Activated naive CD4-positive, alpha-beta T cell treated with anti-CD3 and anti-CD28 coated beads, Interleukin-2, amount 50 U/mL, for 24 hours (primary cell): ENCODE results near the gene SLC14A1.
"Not testable (repeated sequence)": the region's sequence is repeated elsewhere in the genome, so short reads cannot be mapped to it uniquely, and the experiment has no call there.

Experiments
- H3K27ac Mint-ChIP-seq: one replicate; pipeline ENCODE4 v1.8.0; 2021; ENCODE audit warnings: mild to moderate bottlenecking, mixed read lengths
- H3K27me3 Mint-ChIP-seq: one replicate; pipeline ENCODE4 v1.8.0; 2021; ENCODE audit warnings: mixed read lengths
- H3K36me3 Mint-ChIP-seq: one replicate; pipeline ENCODE4 v1.8.0; 2021; ENCODE audit warnings: mixed read lengths
- H3K4me1 Mint-ChIP-seq: one replicate; pipeline ENCODE4 v1.8.0; 2021; ENCODE audit warnings: mixed read lengths
- H3K4me3 Mint-ChIP-seq: one replicate; pipeline ENCODE4 v1.8.0; 2021; ENCODE audit warnings: mild to moderate bottlenecking, mixed read lengths
- H3K9me3 Mint-ChIP-seq: one replicate; pipeline ENCODE4 v1.8.0; 2021; ENCODE audit warnings: mixed read lengths

Gene SLC14A1

DNA sequence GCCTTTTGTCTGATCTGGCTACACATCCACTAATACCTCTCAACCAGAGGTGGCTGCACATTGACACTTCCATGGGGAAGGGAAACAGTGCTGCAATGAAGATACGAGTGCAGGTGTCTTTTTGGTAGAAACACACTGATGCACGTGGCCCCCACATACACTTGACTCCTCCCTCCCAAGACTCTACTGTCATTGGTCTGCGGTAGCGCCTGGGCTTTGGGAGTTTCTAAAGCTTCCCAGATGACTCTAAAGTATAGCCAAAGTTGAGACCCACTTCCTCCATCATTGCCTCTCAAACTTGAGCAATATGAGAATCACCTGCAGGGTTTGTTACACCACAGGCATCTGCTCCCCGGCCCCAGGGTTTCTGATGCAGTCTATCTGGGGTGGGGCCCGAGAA, 11.0 kb downstream of the SLC14A1 start:
- Mint-ChIP-seq H3K4me3 (no peak overlapping the region), H3K27me3 (no peaks in the 10 kb centered on the region), H3K4me1 (no peaks in the 10 kb centered on the region), H3K27ac (no peak overlapping the region), H3K36me3 (peaks cover 5% of the 10 kb centered on the region), H3K9me3 (no peaks in the 10 kb centered on the region)

DNA sequence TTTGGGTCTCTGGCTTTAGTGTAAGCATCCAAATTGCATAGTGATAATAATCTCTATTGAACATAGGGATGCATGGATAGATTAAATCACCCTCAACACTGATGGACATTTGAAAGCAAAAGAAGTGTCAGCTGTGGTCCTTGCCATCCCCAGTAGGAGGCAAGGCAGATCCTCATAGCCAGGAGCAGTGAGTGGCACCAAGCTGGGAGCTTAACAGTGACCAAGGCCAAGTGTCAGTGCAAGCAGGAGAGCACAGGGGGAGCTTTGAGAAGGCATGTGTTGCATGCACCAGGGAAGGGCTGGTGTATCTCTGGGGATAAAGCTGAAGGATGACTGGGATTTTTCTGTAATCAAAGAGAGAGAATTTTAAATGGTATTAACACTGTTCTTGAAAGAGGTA, 14.7 kb downstream of the SLC14A1 start:
- no peaks in the 10 kb centered on the region for H3K4me1 Mint-ChIP-seq
- H3K4me3 Mint-ChIP-seq, result no peak overlapping the region
- H3K9me3 Mint-ChIP-seq, result no peaks in the 10 kb centered on the region
- H3K27me3 Mint-ChIP-seq, result no peaks in the 10 kb centered on the region
- peaks cover 8% of the 10 kb centered on the region for H3K36me3 Mint-ChIP-seq
- no peak overlapping the region for H3K27ac Mint-ChIP-seq

DNA sequence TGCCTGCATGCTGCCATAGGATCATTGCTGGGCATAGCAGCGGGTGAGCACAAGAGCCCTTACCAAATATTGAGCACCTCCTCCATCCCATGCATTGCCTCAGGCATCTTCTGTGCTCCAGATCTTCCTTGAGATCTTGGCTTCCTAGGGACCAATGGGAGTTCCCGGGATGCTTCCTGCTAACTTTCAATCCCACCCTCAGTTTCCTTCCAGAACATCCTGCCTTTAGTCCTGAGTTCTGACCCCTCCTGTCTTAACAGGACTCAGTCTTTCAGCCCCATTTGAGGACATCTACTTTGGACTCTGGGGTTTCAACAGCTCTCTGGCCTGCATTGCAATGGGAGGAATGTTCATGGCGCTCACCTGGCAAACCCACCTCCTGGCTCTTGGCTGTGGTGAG, 15.3 kb downstream of the SLC14A1 start:
- Mint-ChIP-seq H3K4me3 (no peak overlapping the region), H3K36me3 (peaks cover 8% of the 10 kb centered on the region), H3K27me3 (no peaks in the 10 kb centered on the region), H3K9me3 (no peaks in the 10 kb centered on the region), H3K27ac (no peak overlapping the region), H3K4me1 (no peaks in the 10 kb centered on the region)

DNA sequence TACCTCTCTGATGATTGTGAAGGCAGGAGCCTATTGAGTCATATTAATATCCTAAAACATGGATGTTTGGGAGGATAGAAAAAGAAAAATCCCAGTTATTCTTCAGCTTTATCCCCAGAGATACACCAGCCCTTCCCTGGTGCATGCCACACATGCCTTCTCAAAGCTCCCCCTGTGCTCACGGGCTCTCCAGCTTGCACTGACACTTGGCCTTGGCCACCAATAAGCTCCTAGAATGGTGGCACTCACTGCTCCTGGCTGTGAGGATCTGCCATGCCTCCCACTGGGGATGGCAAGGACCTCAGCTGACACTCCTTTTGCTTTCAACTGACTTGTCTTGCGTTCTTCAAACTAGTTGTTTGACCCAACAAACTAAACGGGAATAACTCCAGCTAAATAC, 15.9 kb downstream of the SLC14A1 start:
- Mint-ChIP-seq H3K27ac (no peak overlapping the region), H3K9me3 (no peaks in the 10 kb centered on the region), H3K36me3 (peaks cover 11% of the 10 kb centered on the region), H3K4me3 (no peak overlapping the region), H3K27me3 (no peaks in the 10 kb centered on the region), H3K4me1 (no peaks in the 10 kb centered on the region)

DNA sequence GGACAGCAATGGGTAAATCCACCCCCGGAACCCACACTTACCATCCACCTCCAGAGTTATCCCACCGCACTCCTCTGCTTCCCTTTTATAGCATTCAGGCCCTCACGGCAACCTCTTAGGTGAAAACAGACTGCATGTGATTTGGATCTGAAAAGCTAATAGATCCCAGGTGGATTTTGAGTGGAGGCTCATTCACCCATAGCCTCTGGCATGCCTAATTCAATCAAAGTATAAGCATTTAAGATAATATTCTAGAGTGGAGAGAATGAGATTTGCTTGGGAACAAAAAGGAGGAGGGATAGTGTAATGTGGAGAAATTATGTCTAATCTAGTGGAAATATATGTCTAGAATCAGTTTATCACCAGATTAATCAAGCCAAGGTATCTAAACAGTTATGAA, 17.1 kb downstream of the SLC14A1 start:
- Mint-ChIP-seq H3K36me3 (peaks cover 11% of the 10 kb centered on the region), H3K27ac (no peak overlapping the region), H3K27me3 (no peaks in the 10 kb centered on the region), H3K4me3 (no peak overlapping the region), H3K4me1 (no peaks in the 10 kb centered on the region), H3K9me3 (no peaks in the 10 kb centered on the region)

DNA sequence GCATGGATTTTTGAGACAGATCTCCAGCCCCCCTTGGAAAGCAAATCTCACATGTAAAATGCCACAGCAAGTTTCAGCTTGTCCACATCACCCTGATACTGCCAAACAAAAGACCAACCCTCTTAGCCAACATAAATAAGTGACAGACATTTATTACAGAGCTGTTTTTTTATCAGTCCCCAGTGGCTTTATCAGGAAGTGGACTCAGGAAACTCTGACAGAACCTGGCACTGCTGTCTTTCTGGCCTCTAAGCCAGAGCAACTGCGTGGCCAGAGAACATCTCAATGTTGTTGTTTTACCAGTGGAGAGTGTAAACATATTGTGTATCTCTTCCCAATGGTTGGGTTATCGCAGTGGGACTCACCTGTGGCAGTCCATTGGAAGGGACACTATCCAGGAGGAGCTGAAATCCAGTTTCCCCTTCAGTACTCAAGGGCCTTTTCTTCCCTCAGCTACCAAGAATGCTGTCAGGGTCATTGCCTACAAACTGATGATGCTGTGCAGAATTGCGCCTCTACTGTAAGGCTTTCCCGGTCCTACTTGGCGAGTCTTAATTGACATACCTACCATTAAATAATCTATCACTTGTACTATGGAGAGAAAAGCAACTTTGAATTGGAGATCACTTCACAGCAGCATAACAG, 22.0 kb downstream of the SLC14A1 start:
- Mint-ChIP-seq H3K27me3 (no peaks in the 10 kb centered on the region), H3K4me1 (no peaks in the 10 kb centered on the region), H3K27ac (no peak overlapping the region), H3K9me3 (no peaks in the 10 kb centered on the region), H3K4me3 (no peak overlapping the region), H3K36me3 (peaks cover 6% of the 10 kb centered on the region)

DNA sequence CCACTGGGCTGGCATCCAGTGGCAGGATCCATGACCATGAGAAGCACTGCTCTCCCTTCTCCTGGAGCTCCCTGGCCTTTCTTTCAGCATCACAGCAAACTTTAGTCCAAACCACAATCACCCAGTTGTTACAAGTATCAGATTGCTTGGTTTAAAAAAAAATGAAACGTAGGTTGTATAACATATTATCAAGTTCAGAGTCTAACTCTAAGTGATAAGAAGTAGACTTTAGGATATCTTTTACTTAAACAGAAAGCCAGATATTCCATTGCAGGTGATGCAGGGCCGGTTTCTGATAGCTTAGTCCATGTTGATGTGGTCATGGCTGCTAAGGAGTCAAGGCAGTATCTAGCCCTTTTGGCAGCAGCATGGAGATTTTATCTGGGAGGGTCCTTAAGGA, 24.5 kb downstream of the SLC14A1 start:
- no peak overlapping the region for H3K27ac Mint-ChIP-seq
- no peaks in the 10 kb centered on the region for H3K9me3 Mint-ChIP-seq
- H3K36me3 Mint-ChIP-seq, result peaks cover 3% of the 10 kb centered on the region
- H3K27me3 Mint-ChIP-seq, result no peaks in the 10 kb centered on the region
- H3K4me3 Mint-ChIP-seq, result no peak overlapping the region
- H3K4me1 Mint-ChIP-seq, result no peaks in the 10 kb centered on the region

DNA sequence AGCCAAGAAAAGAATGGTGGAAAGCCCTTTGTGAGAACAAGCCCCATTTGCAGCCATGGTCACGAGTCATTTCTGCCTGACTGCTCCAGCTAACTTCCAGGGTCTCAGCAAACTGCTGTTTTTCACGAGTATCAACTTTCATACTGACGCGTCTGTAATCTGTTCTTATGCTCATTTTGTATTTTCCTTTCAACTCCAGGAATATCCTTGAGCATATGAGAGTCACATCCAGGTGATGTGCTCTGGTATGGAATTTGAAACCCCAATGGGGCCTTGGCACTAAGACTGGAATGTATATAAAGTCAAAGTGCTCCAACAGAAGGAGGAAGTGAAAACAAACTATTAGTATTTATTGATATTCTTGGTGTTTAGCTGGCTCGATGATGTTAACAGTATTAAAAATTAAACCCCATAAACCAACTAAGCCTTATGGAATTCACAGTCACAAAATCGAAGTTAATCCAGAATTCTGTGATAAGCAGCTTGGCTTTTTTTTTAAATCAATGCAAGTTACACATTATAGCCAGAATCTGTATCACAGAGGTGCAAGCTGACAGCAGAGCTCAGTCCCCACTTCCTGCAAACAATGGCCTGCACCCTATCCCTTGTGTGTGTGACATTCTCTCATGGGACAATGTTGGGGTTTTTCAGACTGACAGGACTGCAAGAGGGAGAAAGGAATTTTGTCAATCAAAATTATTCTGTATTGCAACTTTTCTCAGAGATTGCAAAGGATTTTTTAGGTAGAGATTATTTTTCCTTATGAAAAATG, 26.1 kb downstream of the SLC14A1 start:
- Mint-ChIP-seq H3K27ac (no peak overlapping the region), H3K9me3 (no peaks in the 10 kb centered on the region), H3K27me3 (no peaks in the 10 kb centered on the region), H3K4me1 (no peaks in the 10 kb centered on the region), H3K36me3 (no peaks in the 10 kb centered on the region), H3K4me3 (no peak overlapping the region)

DNA sequence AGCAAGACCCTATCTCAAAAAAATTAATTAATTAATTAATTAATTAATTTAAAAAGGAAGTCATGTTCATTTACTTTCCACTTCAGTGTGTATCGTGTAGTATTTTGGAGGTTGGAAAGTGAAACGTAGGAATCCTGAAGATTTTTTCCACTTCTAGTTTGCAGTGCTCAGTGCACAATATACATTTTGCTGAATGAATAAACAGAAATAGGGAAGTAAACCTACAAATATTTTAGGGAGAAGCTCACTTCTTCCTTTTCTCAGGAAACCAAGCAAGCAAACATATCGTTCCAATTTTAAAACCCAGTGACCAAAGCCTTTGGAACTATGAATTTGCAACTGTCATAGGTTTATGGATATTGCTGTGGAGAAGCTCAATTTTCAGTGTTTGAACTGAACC, 27.8 kb downstream of the SLC14A1 start:
- Mint-ChIP-seq H3K27ac (no peak overlapping the region), H3K4me3 (no peak overlapping the region), H3K27me3 (peaks cover 2% of the 10 kb centered on the region), H3K9me3 (peaks cover 3% of the 10 kb centered on the region), H3K36me3 (no peaks in the 10 kb centered on the region), H3K4me1 (no peaks in the 10 kb centered on the region)

DNA sequence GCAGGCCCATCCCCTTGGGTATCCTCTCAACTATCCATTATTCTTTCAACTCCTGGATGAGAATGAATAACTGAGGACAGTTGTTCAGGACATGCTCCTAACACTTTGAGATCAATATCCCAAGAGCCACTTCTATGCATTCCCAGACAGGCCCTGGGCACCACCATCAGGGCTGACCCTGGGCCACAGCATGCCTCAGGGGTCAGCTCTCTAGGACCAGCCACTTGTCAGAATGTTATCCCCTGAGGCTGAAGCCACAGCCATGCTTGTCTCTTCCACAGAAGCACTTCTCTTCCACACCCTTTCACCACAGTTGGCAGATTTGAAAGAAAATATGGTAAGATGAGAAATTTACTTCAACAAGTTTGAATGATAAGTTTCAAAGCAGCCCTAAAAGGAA, 28.7 kb downstream of the SLC14A1 start:
- Mint-ChIP-seq H3K27me3 (peaks cover 2% of the 10 kb centered on the region), H3K27ac (no peak overlapping the region), H3K36me3 (no peaks in the 10 kb centered on the region), H3K4me3 (no peak overlapping the region), H3K4me1 (no peaks in the 10 kb centered on the region), H3K9me3 (peaks cover 3% of the 10 kb centered on the region)

DNA sequence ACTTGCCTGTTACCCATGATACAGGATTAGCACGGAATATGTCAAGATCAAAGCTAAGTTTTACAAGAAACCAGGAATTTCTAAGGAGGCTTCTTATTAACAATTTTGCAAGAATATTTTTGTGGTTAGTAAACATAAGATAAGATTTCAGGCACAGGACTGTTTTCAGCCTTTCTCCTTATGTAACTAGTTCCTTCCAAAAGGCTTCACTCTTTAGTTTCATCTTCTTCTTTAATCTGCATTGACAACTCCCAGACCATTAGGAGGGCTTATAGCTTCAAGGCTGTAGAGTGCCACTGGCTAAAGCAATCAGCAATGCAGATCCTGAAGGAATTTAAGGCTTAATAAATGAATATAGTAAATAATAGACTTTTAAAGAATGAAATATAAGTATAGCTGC, 29.3 kb downstream of the SLC14A1 start:
- Mint-ChIP-seq H3K4me3 (no peak overlapping the region), H3K27me3 (peaks cover 2% of the 10 kb centered on the region), H3K9me3 (peaks cover 3% of the 10 kb centered on the region), H3K36me3 (no peaks in the 10 kb centered on the region), H3K4me1 (no peaks in the 10 kb centered on the region), H3K27ac (no peak overlapping the region)

DNA sequence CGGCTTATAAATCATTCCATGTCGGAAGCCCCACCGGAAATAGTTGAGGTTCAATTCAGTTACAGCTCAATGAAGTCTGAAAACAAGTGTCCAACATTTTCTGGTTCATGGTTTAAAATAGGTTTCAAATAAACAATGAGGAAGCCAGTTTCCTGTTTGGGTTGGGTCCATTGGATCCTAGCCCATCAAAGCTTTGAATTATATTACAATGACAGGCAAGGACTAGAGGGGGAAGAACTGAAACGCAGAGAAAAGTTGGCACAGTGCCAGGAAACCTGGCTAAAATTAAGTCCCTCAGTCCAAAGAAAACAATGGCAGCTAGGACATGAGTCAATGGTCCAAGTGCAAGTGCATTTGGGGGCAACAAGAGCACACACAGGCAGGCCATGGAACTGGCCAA, 32.0 kb downstream of the SLC14A1 start:
- H3K4me1 Mint-ChIP-seq, result peaks cover 3% of the 10 kb centered on the region
- peaks cover 7% of the 10 kb centered on the region for H3K27me3 Mint-ChIP-seq
- no peak overlapping the region for H3K4me3 Mint-ChIP-seq
- no peak overlapping the region for H3K27ac Mint-ChIP-seq
- H3K36me3 Mint-ChIP-seq, result peaks cover 3% of the 10 kb centered on the region
- H3K9me3 Mint-ChIP-seq, result peaks cover 3% of the 10 kb centered on the region

DNA sequence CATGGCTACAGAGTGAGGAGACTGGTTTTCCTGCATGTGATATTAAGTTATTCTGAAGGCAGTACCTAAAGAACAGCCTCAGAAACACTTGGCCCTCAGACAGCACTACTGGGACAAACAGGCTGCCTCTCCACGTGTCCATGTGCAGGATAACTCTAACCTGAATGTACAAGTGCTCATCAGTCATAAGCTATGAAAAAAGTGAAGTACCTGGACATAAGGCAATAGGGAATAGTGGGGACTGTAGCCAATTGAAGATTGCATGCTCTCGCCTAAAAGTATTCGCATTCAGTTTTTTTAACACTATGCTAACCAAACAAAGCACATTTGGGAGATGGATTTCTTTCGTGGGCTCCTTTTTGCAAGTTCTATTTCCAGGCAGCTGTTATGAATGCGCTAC, 33.0 kb downstream of the SLC14A1 start:
- H3K27me3 Mint-ChIP-seq, result peaks cover 7% of the 10 kb centered on the region
- H3K27ac Mint-ChIP-seq, result no peak overlapping the region
- no peak overlapping the region for H3K4me3 Mint-ChIP-seq
- peaks cover 3% of the 10 kb centered on the region for H3K36me3 Mint-ChIP-seq
- H3K9me3 Mint-ChIP-seq, result peaks cover 3% of the 10 kb centered on the region
- H3K4me1 Mint-ChIP-seq, result peaks cover 3% of the 10 kb centered on the region

DNA sequence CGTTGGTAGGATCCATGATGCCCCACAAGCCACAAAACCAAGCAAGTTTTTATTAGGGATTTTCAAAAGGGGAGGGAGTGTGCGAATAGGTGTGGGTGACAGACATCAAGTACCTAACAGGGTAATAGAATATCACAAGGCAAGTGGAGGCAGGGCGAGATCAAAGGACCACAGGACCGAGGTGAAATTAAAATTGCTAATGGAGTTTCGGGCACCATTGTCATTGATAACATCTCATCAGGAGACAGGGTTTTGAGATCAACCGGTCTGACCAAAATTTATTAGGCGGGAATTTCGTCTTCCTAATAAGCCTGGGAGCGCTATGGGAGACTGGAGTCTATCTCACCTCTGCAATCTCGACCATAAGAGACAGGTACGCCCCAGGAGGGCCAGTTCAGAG, 33.7 kb downstream of the SLC14A1 start:
- H3K36me3 Mint-ChIP-seq, result not testable (repeated sequence)

DNA sequence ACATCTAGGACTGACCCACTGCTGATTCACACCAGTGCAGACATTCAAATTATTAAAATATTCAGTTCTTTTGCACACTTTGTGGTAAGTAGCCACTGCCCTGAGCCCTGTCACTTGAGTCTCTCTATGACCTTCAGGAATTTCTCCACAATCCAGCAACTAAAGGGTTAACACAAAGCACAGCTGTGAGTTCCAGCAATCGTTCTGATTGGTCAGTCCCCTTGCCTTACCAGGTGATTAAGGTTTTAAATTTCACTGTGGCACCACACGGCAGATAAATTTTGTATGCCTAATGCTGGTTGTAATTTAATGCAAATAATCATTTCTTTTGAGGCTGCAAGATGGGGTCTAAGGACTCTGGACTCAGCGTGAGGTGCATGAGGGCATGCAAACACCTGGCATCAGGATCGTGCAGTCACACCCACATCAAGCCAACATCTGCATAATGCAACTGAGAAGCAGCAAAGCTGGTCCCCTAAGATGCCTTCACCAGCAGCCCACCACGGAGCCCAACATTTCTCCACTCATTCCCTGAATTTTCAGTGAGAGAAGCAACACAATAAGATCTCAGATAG, 36.6 kb downstream of the SLC14A1 start:
- Mint-ChIP-seq H3K4me1 (peaks cover 3% of the 10 kb centered on the region), H3K36me3 (peaks cover 3% of the 10 kb centered on the region), H3K27me3 (peaks cover 7% of the 10 kb centered on the region), H3K9me3 (peaks cover 3% of the 10 kb centered on the region), H3K4me3 (no peak overlapping the region), H3K27ac (no peak overlapping the region)

More for the DNA sequence above, 33.7 kb downstream of the SLC14A1 start:
- not testable (repeated sequence) for H3K27ac Mint-ChIP-seq, H3K4me1 Mint-ChIP-seq, H3K27me3 Mint-ChIP-seq, H3K4me3 Mint-ChIP-seq, H3K9me3 Mint-ChIP-seq

DNA sequence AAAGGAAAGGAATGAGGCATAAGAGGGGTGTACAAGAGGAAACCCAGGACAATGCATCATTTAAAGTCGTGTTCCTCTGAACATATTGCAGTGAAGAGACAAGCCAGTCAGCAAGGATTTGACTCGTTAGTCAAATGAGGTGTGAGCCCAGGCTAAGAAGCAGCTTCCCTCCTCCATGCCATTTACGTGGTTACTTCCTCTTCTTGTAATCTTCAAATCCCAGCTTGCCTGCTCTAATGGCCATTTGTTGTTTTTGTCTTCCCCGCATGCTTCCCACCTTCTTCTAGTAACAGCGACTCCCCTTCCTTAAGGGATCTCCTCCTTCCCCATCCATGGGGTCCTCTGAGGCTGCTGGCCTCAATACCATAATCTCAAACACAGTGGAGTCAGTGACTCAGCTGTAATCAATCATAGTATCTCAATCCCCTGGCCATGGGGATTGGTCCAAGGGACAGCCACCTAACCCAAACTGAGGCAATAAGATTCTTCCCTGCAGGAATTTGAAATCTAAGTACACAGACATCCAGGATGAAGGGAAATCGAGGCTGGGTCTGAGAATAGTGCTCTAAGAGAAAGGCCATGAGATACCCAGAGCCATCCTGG, 37.6 kb downstream of the SLC14A1 start:
- Mint-ChIP-seq H3K4me1 (peaks cover 3% of the 10 kb centered on the region), H3K36me3 (peaks cover 4% of the 10 kb centered on the region), H3K4me3 (no peak overlapping the region), H3K9me3 (no peaks in the 10 kb centered on the region), H3K27me3 (peaks cover 5% of the 10 kb centered on the region), H3K27ac (no peak overlapping the region)
